Activated CD4-positive, alpha-beta T cell treated with anti-CD3 and anti-CD28 coated beads, Interleukin-10, Interleukin-2, amounts not matched to agents 100 ng/mL and 50 ng/mL, durations not matched to agents 16 hours and 8 hours (primary cell): ENCODE measurements around the gene CHCHD1.
"Not testable (repeated sequence)": the region's sequence is repeated elsewhere in the genome, so short reads cannot be mapped to it uniquely, and the experiment has no call there.

Source experiments
- DNase-seq: peaks from one replicate; pipeline ENCODE4 v3.0.0-alpha.2; 2020

Gene CHCHD1

DNA sequence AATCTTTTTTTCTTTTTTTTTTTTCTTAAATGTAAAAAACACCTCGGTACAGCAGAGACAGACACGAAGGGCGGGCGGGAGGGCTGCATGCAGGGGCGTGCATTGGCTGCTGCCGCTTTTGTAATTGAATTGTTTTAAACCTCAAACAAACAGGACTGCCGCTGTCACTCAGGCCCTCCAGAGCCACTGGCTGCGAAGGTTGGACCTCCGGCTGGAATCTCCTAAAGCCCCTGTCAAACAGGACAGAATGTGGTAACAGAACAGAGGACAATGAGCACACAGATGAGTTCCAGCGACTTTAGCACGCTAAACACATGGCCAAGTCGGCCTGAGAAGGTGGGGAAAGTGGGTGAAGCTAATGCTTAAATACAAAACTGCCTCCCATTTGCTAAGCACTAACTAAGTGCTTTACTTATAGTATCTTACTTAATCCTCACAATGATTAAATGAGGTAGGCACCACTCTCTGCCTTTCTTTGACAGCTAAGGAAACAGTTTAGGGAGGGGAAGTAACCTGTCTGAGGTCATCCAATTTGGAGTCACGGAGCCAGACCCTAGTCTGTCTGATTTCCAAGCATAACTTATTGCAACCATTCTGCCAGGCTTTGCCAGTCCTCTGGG is 32.5 kb downstream of the CHCHD1 start:
- DNase-seq = no peak

DNA sequence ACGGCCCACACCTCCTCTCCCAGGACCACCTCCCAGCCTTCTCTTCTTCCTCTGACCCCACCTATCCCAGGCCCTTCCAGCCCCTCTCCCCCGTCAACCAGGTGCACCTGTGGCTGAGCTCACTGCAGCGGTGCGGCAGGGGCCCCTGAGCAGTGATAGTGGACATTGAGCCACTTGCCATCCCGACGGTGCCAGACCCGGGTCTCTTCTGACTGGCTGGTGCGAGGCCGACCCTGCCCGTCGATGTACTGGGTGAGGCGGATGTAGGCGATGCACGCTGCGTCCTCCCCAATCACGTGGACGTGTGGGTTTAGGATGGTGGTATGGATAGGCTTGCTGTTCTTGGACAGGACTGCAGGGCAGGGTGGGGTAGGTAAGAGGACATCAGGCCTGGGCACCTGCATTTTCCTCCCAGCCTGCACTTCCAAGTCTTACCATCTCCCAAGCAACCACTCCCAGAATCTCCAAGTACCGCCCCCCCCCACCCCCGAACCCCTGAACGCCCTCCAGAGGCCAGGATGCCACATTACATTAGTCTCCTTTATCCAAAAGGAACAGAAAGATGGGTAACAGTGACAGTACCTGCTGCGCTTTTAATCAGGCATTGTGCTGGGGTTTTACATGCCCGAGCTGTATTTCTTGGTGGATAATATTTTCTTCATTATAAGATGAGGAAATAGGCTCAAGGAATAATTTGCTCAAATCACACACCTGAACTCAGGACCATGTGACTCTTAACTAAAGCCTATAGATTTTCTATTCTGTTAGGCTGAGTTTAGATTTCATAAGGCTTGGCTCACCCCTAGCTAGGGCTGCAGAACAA is 33.3 kb downstream of the CHCHD1 start:
- DNase-seq = peak; percentile 10

DNA sequence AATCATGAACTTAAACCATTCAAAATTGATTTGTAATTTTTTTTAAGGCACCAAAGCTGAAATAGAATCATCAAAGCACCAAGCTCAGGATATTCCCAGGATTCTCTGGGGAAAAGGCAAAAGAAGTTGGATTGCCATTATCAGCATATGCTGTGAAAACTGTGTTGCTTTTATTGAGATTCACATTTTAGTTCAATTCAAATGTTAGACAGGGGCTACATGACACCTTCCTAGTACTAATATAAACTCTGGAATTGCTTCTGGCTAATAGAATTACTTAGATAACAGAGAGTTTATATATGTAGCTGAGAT is 33.8 kb downstream of the CHCHD1 start:
- no peak for DNase-seq

- no peak for DNase-seq
These were observed 35.3 kb downstream of the CHCHD1 start for GRCh38 chr10:73816917-73817729.

DNA sequence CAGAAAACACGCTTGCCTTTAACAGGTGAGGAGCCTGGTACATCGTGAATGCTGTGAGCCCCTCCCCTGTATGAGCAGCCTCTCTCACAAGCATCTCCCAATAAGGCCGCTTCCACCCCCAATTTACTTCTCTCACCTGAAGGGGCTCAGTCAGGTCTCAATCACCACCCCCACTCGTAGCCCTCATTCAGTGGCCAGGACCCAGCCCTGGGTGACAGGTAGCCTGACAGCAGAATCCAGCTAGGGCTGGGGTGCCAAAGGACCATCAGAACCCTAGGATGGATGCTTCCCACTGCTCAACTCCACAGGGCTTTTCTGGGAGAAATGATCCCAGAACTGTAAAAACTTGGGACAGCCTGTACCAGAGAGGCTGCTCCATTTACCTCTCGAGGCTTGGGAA is 36.0 kb downstream of the CHCHD1 start:
- no peak for DNase-seq

DNA sequence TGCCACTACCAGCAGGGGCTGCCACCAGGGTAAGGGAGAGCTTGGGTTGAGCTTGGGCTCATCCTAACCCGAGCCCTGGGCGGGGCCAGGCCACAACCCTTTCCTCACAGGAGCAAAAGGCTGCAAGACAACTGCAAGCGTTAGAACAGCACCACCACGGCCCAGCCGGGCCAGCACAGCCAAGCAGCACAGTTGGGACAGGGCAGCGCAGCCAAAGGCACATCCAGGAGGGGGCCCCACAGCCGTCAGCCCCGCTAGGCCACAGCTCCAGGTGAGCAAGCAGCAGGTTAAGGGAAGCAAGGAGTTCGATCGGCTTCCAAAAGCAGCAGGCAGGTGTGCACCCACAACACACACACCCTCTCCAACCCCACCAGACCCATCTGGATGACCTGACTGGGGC is 36.6 kb downstream of the CHCHD1 start:
- DNase-seq = no peak

DNA sequence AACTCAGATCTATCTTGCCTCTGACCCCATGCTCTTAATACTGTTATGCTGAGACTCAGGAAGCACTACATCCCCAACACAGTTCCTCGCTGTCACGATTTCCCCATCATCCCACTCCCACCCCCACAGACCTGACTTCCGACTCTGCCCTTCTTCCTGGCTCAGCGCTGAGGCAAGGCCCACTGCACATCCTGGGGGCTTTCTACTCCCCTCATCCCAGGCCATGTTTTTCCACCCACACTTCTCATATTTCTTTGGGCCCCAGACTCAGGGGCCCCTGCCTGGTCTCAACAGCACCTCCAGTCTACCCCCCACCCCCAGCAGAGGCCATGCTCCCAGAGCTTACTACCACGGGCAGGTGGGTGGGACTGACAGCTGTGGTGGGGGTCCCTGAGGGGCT is 37.2 kb downstream of the CHCHD1 start:
- no peak for DNase-seq

- no peak for DNase-seq
These were observed 37.8 kb downstream of the CHCHD1 start for GRCh38 chr10:73819513-73820093.

DNA sequence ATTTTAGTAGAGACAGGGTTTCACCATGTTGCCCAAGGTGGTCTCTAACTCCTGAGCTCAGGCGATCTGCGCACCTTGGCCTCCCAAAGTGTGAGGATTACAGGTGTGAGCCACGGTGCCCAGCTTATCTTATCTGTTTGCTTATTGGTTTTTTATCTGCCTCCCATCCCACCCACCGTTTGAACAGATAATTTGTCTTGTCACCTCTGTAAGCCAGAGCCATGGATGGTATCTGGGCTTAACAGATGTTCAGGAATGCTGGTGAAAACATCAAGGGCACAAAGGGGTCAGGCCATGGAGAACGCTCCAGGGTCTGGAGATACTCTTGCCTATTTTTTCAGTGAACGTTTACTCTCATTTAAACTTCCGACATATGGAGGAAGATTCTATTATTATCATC is 41.5 kb downstream of the CHCHD1 start:
- no peak for DNase-seq

- DNase-seq = no peak
These were observed 42.4 kb downstream of the CHCHD1 start for GRCh38 chr10:73824146-73824725.

DNA sequence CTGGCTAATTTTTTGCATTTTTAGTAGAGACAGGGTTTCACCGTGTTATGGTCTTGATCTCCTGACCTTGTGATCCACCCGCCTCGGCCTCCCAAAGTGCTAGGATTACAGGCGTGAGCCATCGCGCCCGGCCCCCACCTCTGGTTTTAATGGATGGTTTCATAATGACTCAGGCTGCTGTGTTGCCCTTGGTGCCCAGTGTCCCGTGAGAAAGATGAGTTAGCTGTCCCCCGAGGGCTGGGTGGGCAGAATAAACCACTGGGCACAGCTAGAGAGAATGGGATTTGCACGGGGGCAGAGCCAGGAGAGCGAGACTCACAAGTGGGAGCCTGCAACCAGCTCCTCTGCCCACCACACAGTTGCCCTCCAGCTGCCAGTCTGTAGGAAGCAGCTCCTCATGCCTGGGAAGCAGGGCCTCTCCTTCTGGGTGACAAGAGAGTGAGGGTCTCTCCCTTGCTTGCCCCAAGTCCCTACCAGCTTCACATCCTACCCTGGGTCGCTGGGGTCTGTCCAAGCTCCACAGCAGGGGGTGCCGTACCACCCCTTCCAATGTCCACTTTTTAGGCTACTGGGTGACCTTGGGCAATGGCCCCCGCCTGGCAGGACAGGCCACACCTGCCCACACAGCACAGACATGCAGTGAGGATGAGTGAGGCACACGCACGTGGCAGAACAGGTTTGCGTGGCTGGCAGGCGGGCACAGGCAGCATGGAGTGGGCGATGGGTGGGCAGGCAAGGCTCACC is 45.7 kb downstream of the CHCHD1 start:
- no peak for DNase-seq

- DNase-seq = no peak
These were observed 46.3 kb downstream of the CHCHD1 start for GRCh38 chr10:73828161-73828560.

DNA sequence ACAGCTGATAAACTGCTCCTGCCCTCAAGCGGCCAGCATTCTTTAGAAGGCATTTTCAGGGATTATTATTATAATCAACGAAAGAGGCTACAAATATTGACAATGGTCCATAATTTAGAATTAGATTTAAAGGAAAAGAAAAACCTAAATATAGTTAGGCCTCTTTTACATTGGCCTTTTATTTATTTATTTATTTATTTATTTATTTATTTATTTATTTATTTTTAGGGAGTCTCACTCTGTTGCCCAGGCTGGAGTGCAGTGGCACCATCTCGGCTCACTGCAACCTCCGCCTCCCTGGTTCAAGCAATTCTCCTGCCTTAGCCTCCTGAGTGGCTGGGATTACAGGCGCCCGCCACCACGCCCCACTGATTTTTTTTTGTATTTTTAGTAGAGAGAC is 47.2 kb downstream of the CHCHD1 start:
- DNase-seq = not testable (repeated sequence)
